ENCODE measurements around the gene NIPAL3.
A peak's percentile ranks its signal among the peaks of the same experiment; 100 is the strongest.

The NIPAL3 gene

GRCh38 chr1:24415334-24415909 lies at the start of gene NIPAL3:
Gene NIPAL3, plus strand, starts transcription at chr1:24415802. Its CDS starts 3,746 bp downstream, at chr1:24419548.
- DNase-seq, result peak; percentile 97

- no peak for DNase-seq
Observed at GRCh38 chr1:24366707-24367106, 48.9 kb upstream of the NIPAL3 start.

- no peak for DNase-seq
Observed at GRCh38 chr1:24369199-24369598, 46.4 kb upstream of the NIPAL3 start.

GRCh38 chr1:24369801-24370200 lies 45.8 kb upstream of the NIPAL3 start:
- no peak for DNase-seq

GRCh38 chr1:24373044-24373443 lies 42.6 kb upstream of the NIPAL3 start:
- DNase-seq, result no peak

GRCh38 chr1:24373710-24374109 lies 41.9 kb upstream of the NIPAL3 start:
- DNase-seq, result no peak

- no peak for DNase-seq
Observed at GRCh38 chr1:24374891-24375786, 40.5 kb upstream of the NIPAL3 start.

- no peak for DNase-seq
Observed at GRCh38 chr1:24379733-24380315, 35.8 kb upstream of the NIPAL3 start.

- no peak for DNase-seq
Observed at GRCh38 chr1:24380508-24380907, 35.1 kb upstream of the NIPAL3 start.

GRCh38 chr1:24381256-24381655 lies 34.3 kb upstream of the NIPAL3 start:
- no peak for DNase-seq

- DNase-seq, result no peak
Observed at GRCh38 chr1:24382165-24382577, 33.4 kb upstream of the NIPAL3 start.

GRCh38 chr1:24383381-24383940 lies 32.1 kb upstream of the NIPAL3 start:
- DNase-seq, result no peak

- no peak for DNase-seq
Observed at GRCh38 chr1:24384251-24385090, 31.1 kb upstream of the NIPAL3 start.

- no peak for DNase-seq
Observed at GRCh38 chr1:24385160-24385940, 30.3 kb upstream of the NIPAL3 start.

- no peak for DNase-seq
Observed at GRCh38 chr1:24386241-24386640, 29.4 kb upstream of the NIPAL3 start.

GRCh38 chr1:24386931-24387330 lies 28.7 kb upstream of the NIPAL3 start:
- DNase-seq, result no peak

GRCh38 chr1:24387636-24388175 lies 27.9 kb upstream of the NIPAL3 start:
- no peak for DNase-seq

- DNase-seq, result no peak
Observed at GRCh38 chr1:24388331-24388885, 27.2 kb upstream of the NIPAL3 start.

GRCh38 chr1:24389231-24389678 lies 26.3 kb upstream of the NIPAL3 start:
- DNase-seq, result no peak

GRCh38 chr1:24390924-24391782 lies 24.4 kb upstream of the NIPAL3 start:
- peak; percentile 83 for DNase-seq

Measured in left hindlimb (tissue), 1 donor.